HK-2 (cell line): ENCODE measurements around the gene C4orf50.

Source experiments
- DNase-seq: peaks from one replicate; pipeline ENCODE4 v3.0.0-alpha.2; 2018; ENCODE audit not compliant: unreplicated experiment

C4orf50 gene

GRCh38 chr4:5992828-5993321 is 25.4 kb downstream of the C4orf50 start:
- no peak for DNase-seq

- no peak for DNase-seq
These were observed 25.9 kb downstream of the C4orf50 start for GRCh38 chr4:5992171-5992827.

GRCh38 chr4:5991405-5991804 is 26.8 kb downstream of the C4orf50 start:
- no peak for DNase-seq

GRCh38 chr4:5990446-5991160 is 27.6 kb downstream of the C4orf50 start:
- DNase-seq, result no peak

DNA sequence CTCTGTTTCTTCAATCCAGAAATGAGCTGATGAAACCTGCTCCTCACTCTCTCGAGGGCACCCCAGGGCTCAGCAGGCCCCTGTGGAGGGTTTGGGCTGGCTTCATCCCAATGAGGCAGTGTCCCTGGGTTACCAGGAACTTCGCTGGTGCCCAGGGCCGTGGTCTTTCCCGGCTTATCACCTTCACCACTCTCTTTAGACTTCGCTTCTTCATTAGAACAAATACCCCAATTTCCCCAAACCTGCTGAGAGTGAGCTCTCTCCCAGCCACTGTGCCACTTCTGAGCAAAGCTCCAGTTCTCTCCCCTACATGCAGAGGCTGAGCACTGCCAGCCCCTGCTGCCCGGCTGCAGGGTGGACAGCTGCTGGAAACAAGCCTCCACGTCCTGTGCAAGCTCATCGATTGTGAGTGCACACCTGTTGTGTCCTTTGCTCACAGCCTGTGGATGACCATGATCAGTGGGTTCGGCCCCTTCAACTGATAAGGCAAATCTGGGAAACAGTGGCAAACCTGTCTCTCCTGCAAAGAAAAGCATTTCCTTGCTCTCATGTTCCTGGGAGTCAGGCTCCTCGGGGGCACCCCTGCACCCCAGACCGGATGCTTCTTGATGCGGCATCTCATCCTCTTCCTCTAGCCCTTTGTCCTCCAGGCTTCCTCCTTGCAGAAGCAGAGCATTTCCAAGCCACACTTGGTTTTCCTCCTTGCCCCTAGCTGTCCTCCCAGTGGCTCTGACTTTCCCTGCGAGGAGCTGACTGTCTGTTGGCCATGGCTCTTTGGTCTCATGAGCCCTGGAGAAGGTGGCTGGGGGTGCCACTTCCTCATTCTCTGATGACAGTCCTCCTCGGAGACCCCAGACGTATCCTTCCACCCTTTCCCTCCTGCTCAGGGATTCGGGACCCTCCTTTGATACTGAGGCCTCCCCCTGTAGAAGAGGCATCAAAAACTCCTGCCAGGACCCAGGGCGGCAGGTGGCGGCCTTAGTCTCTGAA is 28.7 kb downstream of the C4orf50 start:
- DNase-seq, result no peak

DNA sequence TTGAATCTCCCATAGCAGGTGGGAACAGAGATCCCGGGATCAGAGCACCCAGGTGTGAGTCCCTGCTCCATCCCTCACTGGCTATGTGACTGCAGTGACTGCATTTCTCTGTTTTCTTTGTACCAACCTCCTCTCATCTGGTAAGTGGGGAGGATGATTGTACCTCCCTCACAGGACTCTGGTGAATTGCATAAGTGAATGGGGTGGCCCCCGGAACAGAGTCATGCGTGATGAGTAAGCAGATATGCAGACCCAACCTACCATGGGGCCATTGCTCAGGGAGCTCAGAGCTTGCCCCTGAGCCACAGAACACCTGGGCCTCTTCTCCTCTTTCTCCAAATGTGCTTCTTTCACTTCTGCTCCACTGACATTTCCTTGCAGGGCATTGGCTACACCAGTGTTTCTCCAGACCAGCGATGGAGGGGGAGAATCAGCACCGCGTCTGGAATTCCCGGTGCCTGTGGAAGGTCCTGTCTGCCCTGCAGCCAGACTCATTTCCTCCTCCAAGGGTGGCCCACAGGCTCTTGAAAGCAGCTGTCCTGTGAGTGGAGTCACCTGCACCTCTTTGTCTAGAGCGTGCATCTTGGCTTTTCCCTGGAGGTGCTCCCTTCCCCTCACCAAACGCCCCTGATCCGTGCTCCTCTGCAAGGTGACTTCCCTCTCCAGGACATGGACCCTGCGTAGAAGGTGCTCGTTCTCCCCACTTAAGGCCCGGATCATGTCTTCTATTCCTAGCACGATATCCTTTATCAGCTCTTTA is 30.0 kb downstream of the C4orf50 start:
- no peak for DNase-seq

DNA sequence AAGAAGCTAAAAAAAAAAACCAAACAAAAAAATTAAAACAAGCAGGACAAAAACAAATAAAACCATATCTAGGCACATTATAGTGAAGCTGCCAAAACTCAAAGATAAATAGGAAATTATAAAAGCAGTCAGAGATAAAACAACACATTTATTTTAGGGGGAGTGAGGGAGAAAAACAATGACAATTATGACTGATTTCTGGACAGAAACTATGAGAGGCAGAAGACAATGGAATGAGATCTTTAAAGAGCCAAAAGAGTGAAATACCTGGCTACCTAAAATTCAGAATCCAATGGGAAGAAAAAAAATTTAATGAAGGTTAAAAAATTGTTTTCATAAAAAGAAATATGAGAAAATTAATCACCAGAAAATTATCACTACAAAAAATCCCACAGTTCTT is 33.4 kb downstream of the C4orf50 start:
- DNase-seq, result no peak

- no peak for DNase-seq
These were observed 35.9 kb downstream of the C4orf50 start for GRCh38 chr4:5982156-5982973.

DNA sequence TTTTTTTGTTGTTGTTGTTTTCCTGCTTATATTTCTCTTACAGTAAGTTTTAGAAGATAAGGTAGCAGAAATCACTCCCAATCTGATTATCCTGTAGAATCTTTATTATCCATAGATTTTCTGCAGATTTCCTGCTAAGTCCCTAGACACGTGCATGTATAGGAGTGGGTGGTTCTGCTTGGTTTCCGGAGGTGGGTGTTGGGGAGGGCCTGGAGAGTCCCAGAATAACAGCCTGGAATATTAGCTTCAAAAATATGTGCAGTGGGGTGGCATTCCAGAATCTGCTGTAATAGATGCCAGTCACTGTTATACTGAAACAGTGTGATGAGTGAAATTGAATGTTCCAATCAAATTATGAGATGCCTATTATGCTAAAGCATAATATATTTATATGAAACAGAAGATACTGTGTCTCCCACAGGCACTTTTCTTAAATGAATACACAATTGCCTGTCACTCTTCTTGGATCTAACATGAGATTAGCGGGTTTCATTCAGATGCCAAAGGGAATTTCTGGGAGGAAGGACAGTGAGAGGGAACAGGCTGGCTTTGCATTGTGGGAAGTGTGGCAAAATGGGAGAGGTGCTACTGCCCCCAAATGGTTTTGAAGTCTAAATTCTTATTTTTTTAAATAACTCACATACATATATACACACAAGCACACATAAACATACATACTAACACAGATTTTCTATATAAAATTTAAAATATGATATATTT is 37.6 kb downstream of the C4orf50 start:
- no peak for DNase-seq

- peak; percentile 22 for DNase-seq
These were observed 38.2 kb downstream of the C4orf50 start for GRCh38 chr4:5979981-5980380.

DNA sequence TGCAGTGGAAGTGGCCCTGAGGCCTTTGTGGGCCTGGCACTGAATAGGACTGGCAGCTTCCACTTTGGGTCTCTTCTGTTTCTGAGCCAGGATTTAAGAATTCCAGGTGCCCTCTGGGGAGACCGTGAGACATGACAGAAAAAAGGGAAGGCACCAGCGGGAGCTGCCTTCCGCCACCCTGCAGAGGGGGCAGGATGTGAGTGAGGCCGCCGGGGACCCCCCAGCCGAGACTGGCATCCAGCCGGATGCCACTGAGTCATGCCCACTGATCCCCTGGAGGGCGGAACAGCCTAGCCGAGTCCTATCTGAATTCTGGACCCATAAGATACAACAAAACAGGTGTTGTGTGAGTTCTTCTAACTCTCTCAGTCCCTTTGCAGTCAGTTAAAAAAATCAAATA is 41.3 kb downstream of the C4orf50 start:
- DNase-seq, result no peak

GRCh38 chr4:5976431-5976830 is 41.8 kb downstream of the C4orf50 start:
- no peak for DNase-seq

DNA sequence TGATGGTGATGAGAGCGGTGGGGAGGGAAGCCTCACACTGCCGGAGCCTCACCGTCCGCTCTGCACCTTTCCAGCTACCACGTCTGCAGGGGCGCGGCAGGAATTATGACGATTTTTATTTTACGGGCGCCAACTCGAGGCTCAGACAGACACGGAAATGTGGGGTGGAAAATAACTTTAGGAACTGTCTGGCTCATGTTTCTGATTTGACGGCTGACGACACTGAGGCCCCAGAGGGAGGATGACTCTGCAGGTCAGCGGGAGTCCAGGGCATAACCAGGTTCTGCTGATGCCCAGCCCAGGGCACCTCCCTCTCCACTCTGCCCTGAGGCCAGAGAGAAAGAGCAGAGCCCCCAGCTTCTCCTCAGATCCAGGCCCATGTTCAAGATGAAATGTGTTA is 43.9 kb downstream of the C4orf50 start:
- no peak for DNase-seq

GRCh38 chr4:5973486-5974220 is 44.6 kb downstream of the C4orf50 start:
- DNase-seq, result no peak

DNA sequence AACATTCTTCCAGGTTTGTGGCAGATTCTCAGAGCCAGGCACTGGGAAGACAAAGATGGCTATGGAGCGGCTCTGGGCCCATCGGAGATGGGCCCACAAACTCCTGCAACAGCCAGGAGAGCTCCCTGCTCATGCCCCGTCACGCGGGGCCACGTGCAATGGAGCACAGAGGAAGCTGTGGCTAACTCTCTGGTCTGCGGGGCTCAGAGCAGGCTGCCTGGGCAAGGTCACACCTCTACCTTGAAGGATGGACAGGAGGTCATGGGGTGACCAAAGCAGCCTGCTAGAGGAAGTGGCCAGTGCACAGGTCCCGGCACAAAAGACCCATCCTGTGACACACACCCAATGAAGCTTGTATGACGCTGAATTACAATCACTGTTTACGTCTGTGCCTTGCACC is 45.2 kb downstream of the C4orf50 start:
- DNase-seq, result no peak

- no peak for DNase-seq
These were observed 45.7 kb downstream of the C4orf50 start for GRCh38 chr4:5972571-5972970.

GRCh38 chr4:5971078-5971450 is 47.2 kb downstream of the C4orf50 start:
- no peak for DNase-seq

- DNase-seq, result no peak
These were observed 47.7 kb downstream of the C4orf50 start for GRCh38 chr4:5970381-5971077.

GRCh38 chr4:5969777-5970176 is 48.5 kb downstream of the C4orf50 start:
- DNase-seq, result no peak
